ENCODE results near the gene NDUFAF2.

- TF ChIP-seq POLR2A (IDR thresholded peaks at IDR 0.05; ENCODE audit: low read depth, low read length) (no peak), TAF1 (IDR thresholded peaks at IDR 0.05; ENCODE audit: low read depth, low read length) (no peak), POLR2AphosphoS5 (IDR thresholded peaks at IDR 0.05; ENCODE audit: low read depth, low read length) (no peak), PAX5 (IDR thresholded peaks at IDR 0.05; ENCODE audit: insufficient read depth, low read length, severe bottlenecking) (no peak), SPI1 (IDR thresholded peaks at IDR 0.05; ENCODE audit: low read depth, low read length) (no peak)
Observed at GRCh38 chr5:61082516-61083280, 137.7 kb downstream of the NDUFAF2 start.
